Amygdala (tissue), 56 donors: ENCODE results near the gene IER5.

Experiments used
- DNase-seq, 56 donors: peaks; one replicate each; lab custom pipeline; 2025; lab: John Stamatoyannopoulos, UW

Gene IER5

GRCh38 chr1:181075766-181076350 lies 12.6 kb upstream of the IER5 start:
- DNase-seq, result no peak

GRCh38 chr1:181076852-181077251 lies 11.6 kb upstream of the IER5 start:
- DNase-seq, result no peak

GRCh38 chr1:181077576-181078242 lies 10.8 kb upstream of the IER5 start:
- no peak for DNase-seq

- no peak for DNase-seq
Measured at GRCh38 chr1:181079382-181079781, 9.1 kb upstream of the IER5 start.

- no peak for DNase-seq
Measured at GRCh38 chr1:181079920-181080319, 8.6 kb upstream of the IER5 start.

GRCh38 chr1:181080556-181080955 lies 7.9 kb upstream of the IER5 start:
- DNase-seq, result no peak

GRCh38 chr1:181081395-181081794 lies 7.1 kb upstream of the IER5 start:
- no peak for DNase-seq

- peak in 3 of 56 donors; percentile 14 to 30 (median 17) for DNase-seq
Measured at GRCh38 chr1:181083842-181084605, 4.5 kb upstream of the IER5 start.

- no peak for DNase-seq
Measured at GRCh38 chr1:181084606-181084969, 3.9 kb upstream of the IER5 start.

GRCh38 chr1:181086091-181086490 lies 2.4 kb upstream of the IER5 start:
- DNase-seq, result no peak

- DNase-seq, result no peak
Measured at GRCh38 chr1:181086926-181087325, 1.6 kb upstream of the IER5 start.

GRCh38 chr1:181087400-181087901 lies 1.0 kb upstream of the IER5 start:
- peak in 1 of 56 donors; percentile 64 for DNase-seq

- DNase-seq, result peak in 9 of 56 donors; percentile 24 to 59 (median 48)
Measured at GRCh38 chr1:181089017-181089675, 646 bp downstream of the IER5 start.

- peak in 41 of 56 donors; percentile 14 to 76 (median 43) for DNase-seq
Measured at GRCh38 chr1:181089676-181090544, 1.4 kb downstream of the IER5 start.

GRCh38 chr1:181090641-181091126 lies 2.2 kb downstream of the IER5 start:
- no peak for DNase-seq

GRCh38 chr1:181091309-181092040 lies 3.0 kb downstream of the IER5 start:
- DNase-seq, result no peak

GRCh38 chr1:181092056-181092455 lies 3.6 kb downstream of the IER5 start:
- DNase-seq, result no peak

- DNase-seq, result no peak
Measured at GRCh38 chr1:181092883-181093458, 4.5 kb downstream of the IER5 start.
